ENCODE data around the gene MAGI2.

DNA sequence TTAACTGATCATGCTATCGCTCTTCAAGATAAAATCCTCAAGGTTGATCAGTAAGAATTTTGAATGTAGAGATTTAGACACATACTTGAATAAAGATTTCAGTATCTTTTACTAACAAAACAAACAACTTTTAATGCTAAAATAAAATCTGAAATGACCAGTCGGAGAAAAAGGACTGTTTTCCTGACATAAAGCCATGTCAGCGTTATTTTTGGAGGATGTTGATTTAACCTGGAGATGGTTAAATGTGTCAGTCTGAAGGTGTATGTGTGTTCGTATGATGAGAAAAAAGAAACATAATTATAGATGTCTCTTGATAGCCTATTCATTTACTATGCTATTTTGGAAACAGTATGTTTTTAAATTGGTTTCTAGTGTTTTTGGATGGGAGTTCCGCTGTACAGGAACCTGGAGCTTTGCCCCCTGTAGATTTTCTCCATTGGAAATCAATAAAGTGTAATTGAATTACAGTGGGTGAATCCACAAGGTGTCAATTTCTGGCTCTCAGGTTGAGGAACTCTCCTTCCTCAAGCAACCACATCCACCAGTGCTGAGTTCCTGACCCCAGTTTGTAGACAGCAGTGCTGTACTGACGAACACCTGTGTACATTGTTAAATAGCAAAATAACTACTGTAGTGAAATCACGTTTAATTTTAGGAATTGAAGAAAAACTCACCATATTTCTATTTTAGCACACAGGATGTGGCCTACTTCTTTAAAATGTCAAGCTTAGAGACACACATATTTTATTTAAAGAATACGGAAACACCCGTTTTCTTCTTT is 670.1 kb downstream of the MAGI2 start:
- TF ChIP-seq CTCF (IDR thresholded peaks at IDR 0.05) (no peak), POLR2A (IDR thresholded peaks at IDR 0.05) (no peak), POLR2AphosphoS5 (IDR thresholded peaks at IDR 0.05) (no peak)

Data from breast epithelium (tissue), 3 donors.